MM.1S (cell line): Measurements from ENCODE around the gene TBC1D9B.

Source experiments
- DNase-seq: peaks from one replicate; pipeline ENCODE4 v3.0.0-alpha.2; 2015
- H2AFZ ChIP-seq: fragments of 300-600 bp; sonication (generic); 2 replicates; pipeline ENCODE4 v1.6.0; 2016; ENCODE audit warnings: antibody characterized with exemption, low read length
- H3F3A ChIP-seq: fragments of 300-600 bp; sonication (generic); 2 replicates; pipeline ENCODE4 v1.6.1; 2016; ENCODE audit warnings: mild to moderate bottlenecking, antibody characterized with exemption, low read length, moderate library complexity, mixed read lengths; ENCODE audit not compliant: insufficient read depth
- H3K27ac ChIP-seq: fragments of 300-600 bp; sonication (generic); 2 replicates; pipeline ENCODE4 v1.5.1; 2016; ENCODE audit warnings: mild to moderate bottlenecking, low read length
- H3K27me3 ChIP-seq: fragments of 300-600 bp; sonication (generic); replicated peaks from 2 replicates; pipeline ENCODE4 v1.6.0; 2016; ENCODE audit warnings: low read length; ENCODE audit not compliant: insufficient read depth
- H3K36me3 ChIP-seq: fragments of 300-600 bp; sonication (generic); replicated peaks from 2 replicates; pipeline ENCODE4 v1.6.1; 2016; ENCODE audit warnings: mild to moderate bottlenecking, low read length, mixed read lengths; ENCODE audit not compliant: insufficient read depth
- H3K4me1 ChIP-seq: fragments of 300-600 bp; sonication (generic); 2 replicates; pipeline ENCODE4 v1.6.1; 2016; ENCODE audit warnings: low read length, mixed read lengths
- H3K4me2 ChIP-seq: fragments of 300-600 bp; sonication (generic); 2 replicates; pipeline ENCODE4 v1.6.0; 2016; ENCODE audit warnings: low read depth, low read length
- H3K4me3 ChIP-seq: fragments of 300-600 bp; sonication (generic); 2 replicates; pipeline ENCODE4 v1.5.1; 2016; ENCODE audit warnings: low read length, mixed read lengths
- H3K79me2 ChIP-seq: fragments of 300-600 bp; sonication (generic); 2 replicates; pipeline ENCODE4 v1.6.1; 2016; ENCODE audit warnings: mixed run types, low read length, mixed read lengths
- H3K9ac ChIP-seq: fragments of 300-600 bp; sonication (generic); 2 replicates; pipeline ENCODE4 v1.6.1; 2016; ENCODE audit warnings: low read length, mixed read lengths
- H3K9me2 ChIP-seq: fragments of 300-600 bp; sonication (generic); replicated peaks from 2 replicates; pipeline ENCODE4 v1.6.1; 2016; ENCODE audit warnings: mild to moderate bottlenecking, low read length, mixed read lengths; ENCODE audit not compliant: insufficient read depth
- H3K9me3 ChIP-seq: fragments of 300-600 bp; sonication (generic); replicated peaks from 2 replicates; pipeline ENCODE4 v1.6.1; 2016; ENCODE audit warnings: mild to moderate bottlenecking, low read length, mixed read lengths; ENCODE audit not compliant: insufficient read depth
- H4K20me1 ChIP-seq: fragments of 300-600 bp; sonication (generic); 2 replicates; pipeline ENCODE4 v1.6.1; 2016; ENCODE audit warnings: mild to moderate bottlenecking, low read length, moderate library complexity, mixed read lengths; ENCODE audit not compliant: insufficient read depth
- CTCF ChIP-seq: fragments of 300-600 bp; sonication (generic); IDR thresholded peaks from 2 replicates; pipeline ENCODE4 v1.5.1; 2016; ENCODE audit warnings: antibody characterized with exemption, low read length, mixed read lengths
- EZH2 ChIP-seq: fragments of 300-600 bp; sonication (generic); optimal IDR thresholded peaks from 2 replicates; pipeline ENCODE3; 2017; ENCODE audit warnings: low read depth, mild to moderate bottlenecking, antibody characterized with exemption, low read length, mixed read lengths
- EZH2phosphoT487 ChIP-seq: fragments of 300-600 bp; sonication (generic); IDR thresholded peaks from 2 replicates; pipeline ENCODE4 v1.6.1; 2018; ENCODE audit warnings: antibody characterized with exemption, low read length

TBC1D9B gene

GRCh38 chr5:179867079-179867465 is 40.6 kb downstream of the TBC1D9B start:
- Histone ChIP-seq H3K36me3 (no peaks in the 10 kb centered on the region), H3K9me2 (no peaks in the 10 kb centered on the region), H3K4me2 (no peak overlapping the region), H3K27ac (no peak overlapping the region), H3K9ac (no peak overlapping the region), H3F3A (no peaks in the 10 kb centered on the region), H3K4me3 (no peak overlapping the region), H4K20me1 (no peaks in the 10 kb centered on the region), H3K27me3 (no peaks in the 10 kb centered on the region), H3K4me1 (no peaks in the 10 kb centered on the region), H2AFZ (no peak overlapping the region), H3K9me3 (no peaks in the 10 kb centered on the region), H3K79me2 (no peaks in the 10 kb centered on the region)
- TF ChIP-seq EZH2phosphoT487: no peak
- no peak for TF ChIP-seq EZH2
- TF ChIP-seq CTCF: no peak
- DNase-seq: no peak

GRCh38 chr5:179866241-179867078 is 41.2 kb downstream of the TBC1D9B start:
- H4K20me1 ChIP-seq: no peaks in the 10 kb centered on the region
- no peaks in the 10 kb centered on the region for H3K9me2 ChIP-seq
- no peak overlapping the region for H2AFZ ChIP-seq
- H3K27me3 ChIP-seq: no peaks in the 10 kb centered on the region
- H3K4me2 ChIP-seq: no peak overlapping the region
- H3K9ac ChIP-seq: no peak overlapping the region
- no peaks in the 10 kb centered on the region for H3F3A ChIP-seq
- no peak overlapping the region for H3K27ac ChIP-seq
- H3K36me3 ChIP-seq: no peaks in the 10 kb centered on the region
- H3K9me3 ChIP-seq: no peaks in the 10 kb centered on the region
- H3K4me1 ChIP-seq: no peaks in the 10 kb centered on the region
- TF ChIP-seq EZH2 (no peak), CTCF (peak; percentile 42)
- no peaks in the 10 kb centered on the region for H3K79me2 ChIP-seq
- DNase-seq: peak; percentile 38
- H3K4me3 ChIP-seq: no peak overlapping the region

GRCh38 chr5:179865491-179866240 is 42.0 kb downstream of the TBC1D9B start:
- Histone ChIP-seq H3K79me2 (no peaks in the 10 kb centered on the region), H3K4me1 (no peaks in the 10 kb centered on the region), H3K9me2 (no peaks in the 10 kb centered on the region), H3K27me3 (no peaks in the 10 kb centered on the region), H3F3A (no peaks in the 10 kb centered on the region), H3K4me3 (no peak overlapping the region), H3K36me3 (no peaks in the 10 kb centered on the region), H3K27ac (no peak overlapping the region), H2AFZ (no peak overlapping the region), H3K9me3 (no peaks in the 10 kb centered on the region), H3K9ac (no peak overlapping the region), H3K4me2 (no peak overlapping the region), H4K20me1 (no peaks in the 10 kb centered on the region)
- TF ChIP-seq CTCF: no peak
- no peak for TF ChIP-seq EZH2
- TF ChIP-seq EZH2phosphoT487: no peak
- no peak for DNase-seq
